NAMALWA (cell line): ENCODE results near the gene SPHK2.
"Not testable (repeated sequence)": the region's sequence is repeated elsewhere in the genome, so short reads cannot be mapped to it uniquely, and the experiment has no call there.

Experiments
- DNase-seq: peaks from one replicate; pipeline ENCODE4 v3.0.0-alpha.2; 2015; ENCODE audit warnings: low spot score

The SPHK2 gene

GRCh38 chr19:48618916-48619691 is at the start of gene SPHK2, which contains the start of gene RPL18:
SPHK2 (plus strand) TSS chr19:48619506; CDS start chr19:48620515, 1,009 bp downstream.
RPL18 (minus strand) TSS chr19:48619178; CDS start chr19:48619143, 35 bp downstream.
- DNase-seq: peak; percentile 98

GRCh38 chr19:48569814-48570213 is 49.5 kb upstream of the SPHK2 start:
- DNase-seq: no peak

- no peak for DNase-seq
These were observed 47.7 kb upstream of the SPHK2 start for GRCh38 chr19:48571378-48572162.

- DNase-seq: no peak
These were observed 46.2 kb upstream of the SPHK2 start for GRCh38 chr19:48573163-48573505.

- DNase-seq: no peak
These were observed 43.2 kb upstream of the SPHK2 start for GRCh38 chr19:48575931-48576622.

GRCh38 chr19:48577908-48578307 is 41.4 kb upstream of the SPHK2 start:
- DNase-seq: not testable (repeated sequence)

GRCh38 chr19:48578891-48579290 is 40.4 kb upstream of the SPHK2 start:
- DNase-seq: no peak

GRCh38 chr19:48582168-48582567 is 37.1 kb upstream of the SPHK2 start:
- DNase-seq: no peak

GRCh38 chr19:48587387-48587786 is 31.9 kb upstream of the SPHK2 start:
- DNase-seq: no peak

GRCh38 chr19:48588670-48589401 is 30.5 kb upstream of the SPHK2 start:
- DNase-seq: peak; percentile 88

- no peak for DNase-seq
These were observed 28.3 kb upstream of the SPHK2 start for GRCh38 chr19:48591021-48591420.

GRCh38 chr19:48595171-48595570 is 24.1 kb upstream of the SPHK2 start:
- DNase-seq: no peak

GRCh38 chr19:48595833-48596232 is 23.5 kb upstream of the SPHK2 start:
- DNase-seq: no peak

- DNase-seq: no peak
These were observed 23.1 kb upstream of the SPHK2 start for GRCh38 chr19:48596237-48596636.

- no peak for DNase-seq
These were observed 22.4 kb upstream of the SPHK2 start for GRCh38 chr19:48596679-48597465.

- no peak for DNase-seq
These were observed 20.2 kb upstream of the SPHK2 start for GRCh38 chr19:48598996-48599700.

GRCh38 chr19:48600679-48601417 is 18.5 kb upstream of the SPHK2 start:
- DNase-seq: no peak

GRCh38 chr19:48603001-48603400 is 16.3 kb upstream of the SPHK2 start:
- DNase-seq: no peak

- DNase-seq: no peak
These were observed 15.9 kb upstream of the SPHK2 start for GRCh38 chr19:48603449-48603848.

- DNase-seq: no peak
These were observed 15.5 kb upstream of the SPHK2 start for GRCh38 chr19:48603850-48604249.
